Bone marrow (tissue), 2 donors: ENCODE measurements around the gene IGF2BP3.
A peak's percentile ranks its signal among the peaks of the same experiment; 100 is the strongest.

ENCODE experiments used
- DNase-seq, 2 donors: peaks; one replicate each; lab custom pipeline; 2025; lab: John Stamatoyannopoulos, UW

IGF2BP3 gene

GRCh38 chr7:23373151-23374004 lies 96.9 kb downstream of the IGF2BP3 start:
- DNase-seq: no peak

GRCh38 chr7:23372611-23373010 lies 97.7 kb downstream of the IGF2BP3 start:
- DNase-seq: no peak

GRCh38 chr7:23371654-23372053 lies 98.6 kb downstream of the IGF2BP3 start:
- DNase-seq: no peak

GRCh38 chr7:23369695-23370404 lies 100.4 kb downstream of the IGF2BP3 start:
- no peak for DNase-seq

GRCh38 chr7:23369100-23369499 lies 101.2 kb downstream of the IGF2BP3 start:
- no peak for DNase-seq

- DNase-seq: no peak
Observed at GRCh38 chr7:23358152-23358674, 112.1 kb downstream of the IGF2BP3 start.

GRCh38 chr7:23357190-23358093 lies 112.8 kb downstream of the IGF2BP3 start:
- DNase-seq: no peak

- no peak for DNase-seq
Observed at GRCh38 chr7:23356726-23357125, 113.6 kb downstream of the IGF2BP3 start.

GRCh38 chr7:23356168-23356567 lies 114.1 kb downstream of the IGF2BP3 start:
- DNase-seq: no peak

GRCh38 chr7:23353172-23353571 lies 117.1 kb downstream of the IGF2BP3 start:
- DNase-seq: no peak

- no peak for DNase-seq
Observed at GRCh38 chr7:23350466-23350865, 119.8 kb downstream of the IGF2BP3 start.

GRCh38 chr7:23349484-23350157 lies 120.7 kb downstream of the IGF2BP3 start:
- no peak for DNase-seq

GRCh38 chr7:23347682-23348180 lies 122.6 kb downstream of the IGF2BP3 start:
- peak in 1 of 2 donors; percentile 88 for DNase-seq

- peak; percentile 1 to 20 for DNase-seq
Observed at GRCh38 chr7:23347033-23347681, 123.1 kb downstream of the IGF2BP3 start.

- peak in 1 of 2 donors; percentile 74 for DNase-seq
Observed at GRCh38 chr7:23346316-23346715, 124.0 kb downstream of the IGF2BP3 start.

- no peak for DNase-seq
Observed at GRCh38 chr7:23345601-23346000, 124.7 kb downstream of the IGF2BP3 start.

- DNase-seq: no peak
Observed at GRCh38 chr7:23343806-23344475, 126.3 kb downstream of the IGF2BP3 start.

GRCh38 chr7:23343102-23343501 lies 127.2 kb downstream of the IGF2BP3 start:
- no peak for DNase-seq

- no peak for DNase-seq
Observed at GRCh38 chr7:23341846-23342598, 128.3 kb downstream of the IGF2BP3 start.
